Measurements from ENCODE around the gene KRT6B.

KRT6B gene

GRCh38 chr12:52418576-52419110 lies 33.3 kb downstream of the KRT6B start:
- no peak for TF ChIP-seq CTCF (conservative IDR thresholded peaks at IDR 0.05; ENCODE audit: low read depth, low read length)
- no peak for DNase-seq (ENCODE audit: low read depth)

GRCh38 chr12:52417740-52418139 lies 34.2 kb downstream of the KRT6B start:
- no peak overlapping the region for H3K4me3 ChIP-seq (ENCODE audit: low read depth, low read length)
- TF ChIP-seq CTCF (conservative IDR thresholded peaks at IDR 0.05; ENCODE audit: low read depth, low read length) = no peak
- DNase-seq (ENCODE audit: low read depth) = no peak

More at GRCh38 chr12:52418576-52419110, 33.3 kb downstream of the KRT6B start:
- no peak overlapping the region for H3K4me3 ChIP-seq (ENCODE audit: low read depth, low read length)

GRCh38 chr12:52416795-52417194 lies 35.2 kb downstream of the KRT6B start:
- DNase-seq (ENCODE audit: low read depth) = no peak
- no peak for TF ChIP-seq CTCF (conservative IDR thresholded peaks at IDR 0.05; ENCODE audit: low read depth, low read length)
- no peak overlapping the region for H3K4me3 ChIP-seq (ENCODE audit: low read depth, low read length)

GRCh38 chr12:52415870-52416750 lies 35.8 kb downstream of the KRT6B start:
- TF ChIP-seq CTCF (conservative IDR thresholded peaks at IDR 0.05; ENCODE audit: low read depth, low read length) = no peak
- peak; percentile 91 for DNase-seq (ENCODE audit: low read depth)
- no peak overlapping the region for H3K4me3 ChIP-seq (ENCODE audit: low read depth, low read length)

GRCh38 chr12:52414936-52415335 lies 37.0 kb downstream of the KRT6B start:
- DNase-seq (ENCODE audit: low read depth) = no peak
- no peak for TF ChIP-seq CTCF (conservative IDR thresholded peaks at IDR 0.05; ENCODE audit: low read depth, low read length)
- H3K4me3 ChIP-seq (ENCODE audit: low read depth, low read length) = no peak overlapping the region

GRCh38 chr12:52413782-52414345 lies 38.1 kb downstream of the KRT6B start:
- TF ChIP-seq CTCF (conservative IDR thresholded peaks at IDR 0.05; ENCODE audit: low read depth, low read length) = peak; percentile 12
- H3K4me3 ChIP-seq (ENCODE audit: low read depth, low read length) = no peak overlapping the region
- no peak for DNase-seq (ENCODE audit: low read depth)
